Mesothelial cell of epicardium (in vitro differentiated cells): ENCODE data around the gene ZNF618. TPM values are rescaled to one million over a fixed set of nuclear protein-coding genes. Genes with fewer than 3 reads are reported as not detected.

Experiments used
- DNase-seq, 2 experiments: peaks; one replicate each; pipeline ENCODE4 v3.0.0; 2021; ENCODE audit warnings: low spot score in 2 of 2; ENCODE audit not compliant: unreplicated experiment in 2 of 2
- H3K27ac Mint-ChIP-seq: 2 replicates; pipeline ENCODE4 v1.8.0; 2021; ENCODE audit warnings: mixed read lengths
- H3K27me3 Mint-ChIP-seq: 2 replicates; pipeline ENCODE4 v1.8.0; 2021; ENCODE audit warnings: low read depth, mixed read lengths
- H3K36me3 Mint-ChIP-seq: 2 replicates; pipeline ENCODE4 v1.8.0; 2021; ENCODE audit warnings: mixed read lengths
- H3K4me1 Mint-ChIP-seq: 2 replicates; pipeline ENCODE4 v1.8.0; 2021; ENCODE audit warnings: mixed read lengths
- H3K4me3 Mint-ChIP-seq: 2 replicates; pipeline ENCODE4 v1.8.0; 2021; ENCODE audit warnings: mild to moderate bottlenecking, moderate library complexity, mixed read lengths
- H3K9me3 Mint-ChIP-seq: 2 replicates; pipeline ENCODE4 v1.8.0; 2021; ENCODE audit warnings: mixed read lengths
- CTCF ChIP-seq: fragments of 200-600 bp; sonication (generic); IDR thresholded peaks from one replicate; pipeline ENCODE4 v1.5.0; 2021; ENCODE audit warnings: antibody characterized with exemption; ENCODE audit not compliant: unreplicated experiment
- total RNA-seq: library from RNA; stranded (reverse); gene quantifications from 3 replicates; pipeline ENCODE4 v1.2.1, GENCODE V29; 2021

Gene ZNF618
- total RNA-seq, 1 donor from 2014 or later = 78.9 TPM

GRCh38 chr9:113984639-113985380 is 108.7 kb downstream of the ZNF618 start:
- H3K9me3 Mint-ChIP-seq = no peaks in the 10 kb centered on the region
- DNase-seq = no peak
- no peaks in the 10 kb centered on the region for H3K4me1 Mint-ChIP-seq
- no peak overlapping the region for H3K27ac Mint-ChIP-seq
- H3K4me3 Mint-ChIP-seq = no peak overlapping the region
- TF ChIP-seq CTCF = no peak
- peaks cover 11% of the 10 kb centered on the region for H3K36me3 Mint-ChIP-seq
- no peaks in the 10 kb centered on the region for H3K27me3 Mint-ChIP-seq

GRCh38 chr9:113985968-113986585 is 110.0 kb downstream of the ZNF618 start:
- DNase-seq = no peak
- Mint-ChIP-seq H3K27ac (peak overlapping the region; percentile 12), H3K27me3 (no peaks in the 10 kb centered on the region), H3K4me1 (no peaks in the 10 kb centered on the region), H3K4me3 (no peak overlapping the region), H3K36me3 (peaks cover 23% of the 10 kb centered on the region), H3K9me3 (no peaks in the 10 kb centered on the region)
- no peak for TF ChIP-seq CTCF

GRCh38 chr9:113986931-113987330 is 110.8 kb downstream of the ZNF618 start:
- Mint-ChIP-seq H3K9me3 (no peaks in the 10 kb centered on the region), H3K27me3 (no peaks in the 10 kb centered on the region), H3K4me3 (no peak overlapping the region), H3K27ac (no peak overlapping the region), H3K36me3 (peaks cover 24% of the 10 kb centered on the region), H3K4me1 (no peaks in the 10 kb centered on the region)
- no peak for DNase-seq
- TF ChIP-seq CTCF = no peak

GRCh38 chr9:113987526-113987925 is 111.4 kb downstream of the ZNF618 start:
- H3K27ac Mint-ChIP-seq = no peak overlapping the region
- peaks cover 24% of the 10 kb centered on the region for H3K36me3 Mint-ChIP-seq
- no peaks in the 10 kb centered on the region for H3K4me1 Mint-ChIP-seq
- H3K9me3 Mint-ChIP-seq = no peaks in the 10 kb centered on the region
- no peak overlapping the region for H3K4me3 Mint-ChIP-seq
- no peak for TF ChIP-seq CTCF
- H3K27me3 Mint-ChIP-seq = no peaks in the 10 kb centered on the region
- DNase-seq = no peak

- Mint-ChIP-seq H3K4me3 (no peak overlapping the region), H3K27me3 (no peaks in the 10 kb centered on the region), H3K9me3 (no peaks in the 10 kb centered on the region), H3K4me1 (no peaks in the 10 kb centered on the region), H3K27ac (peak overlapping the region; percentile 21), H3K36me3 (peaks cover 24% of the 10 kb centered on the region)
- TF ChIP-seq CTCF = no peak
- DNase-seq = no peak
These were observed 112.4 kb downstream of the ZNF618 start for GRCh38 chr9:113988385-113989016.
